Mammary epithelial cell (primary cell): ENCODE results near the gene PTGFR.

Experiments used
- EZH2 ChIP-seq: IDR thresholded peaks from 2 replicates; pipeline ENCODE4 v1.6.1; 2012; ENCODE audit warnings: low read length, inconsistent platforms, borderline replicate concordance
- TF ChIP-seq, protein P1 (sequence below), 2 donors: IDR thresholded peaks in 1 of 2; conservative IDR thresholded peaks in 1 of 2; 2 replicates each; pipeline ENCODE4 v1.5.1; 2011 to 2012; ENCODE audit warnings: inconsistent platforms in 2 of 2, low read length in 2 of 2, mild to moderate bottlenecking in 2 of 2, control low read depth in 1 of 2, low read depth in 1 of 2; ENCODE audit not compliant: insufficient read depth in 1 of 2; ENCODE audit errors: extremely low read depth in 1 of 2

DNA sequence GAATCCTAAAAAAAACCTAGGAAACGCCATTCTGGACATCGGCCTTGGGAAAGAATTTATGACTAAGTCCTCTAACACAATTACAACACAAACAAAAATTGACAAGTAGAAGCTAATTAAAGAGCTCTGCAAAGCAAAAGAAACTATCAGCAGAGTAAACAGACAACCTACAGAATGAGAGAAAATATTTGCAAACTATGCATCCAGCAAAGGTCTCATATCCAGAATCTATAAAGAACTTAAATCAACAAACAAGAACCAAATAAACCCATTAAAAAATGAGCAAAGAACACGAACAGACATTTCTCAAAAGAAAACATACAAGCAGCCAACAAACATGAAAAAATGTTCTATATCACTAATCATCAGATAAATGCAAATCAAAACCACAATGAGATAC, 58.6 kb downstream of the PTGFR start:
- TF ChIP-seq, protein P1, sequence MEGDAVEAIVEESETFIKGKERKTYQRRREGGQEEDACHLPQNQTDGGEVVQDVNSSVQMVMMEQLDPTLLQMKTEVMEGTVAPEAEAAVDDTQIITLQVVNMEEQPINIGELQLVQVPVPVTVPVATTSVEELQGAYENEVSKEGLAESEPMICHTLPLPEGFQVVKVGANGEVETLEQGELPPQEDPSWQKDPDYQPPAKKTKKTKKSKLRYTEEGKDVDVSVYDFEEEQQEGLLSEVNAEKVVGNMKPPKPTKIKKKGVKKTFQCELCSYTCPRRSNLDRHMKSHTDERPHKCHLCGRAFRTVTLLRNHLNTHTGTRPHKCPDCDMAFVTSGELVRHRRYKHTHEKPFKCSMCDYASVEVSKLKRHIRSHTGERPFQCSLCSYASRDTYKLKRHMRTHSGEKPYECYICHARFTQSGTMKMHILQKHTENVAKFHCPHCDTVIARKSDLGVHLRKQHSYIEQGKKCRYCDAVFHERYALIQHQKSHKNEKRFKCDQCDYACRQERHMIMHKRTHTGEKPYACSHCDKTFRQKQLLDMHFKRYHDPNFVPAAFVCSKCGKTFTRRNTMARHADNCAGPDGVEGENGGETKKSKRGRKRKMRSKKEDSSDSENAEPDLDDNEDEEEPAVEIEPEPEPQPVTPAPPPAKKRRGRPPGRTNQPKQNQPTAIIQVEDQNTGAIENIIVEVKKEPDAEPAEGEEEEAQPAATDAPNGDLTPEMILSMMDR (conservative IDR thresholded peaks at IDR 0.05 in 1 of 2, IDR thresholded peaks at IDR 0.05 in 1 of 2; ENCODE audit: extremely low read depth in 1 of 2, insufficient read depth in 1 of 2, low read depth in 1 of 2, low read length in 2 of 2), result no peak
- TF ChIP-seq EZH2, result no peak
